ENCODE measurements around the gene AHNAK2.

Gene AHNAK2

GRCh38 chr14:104903990-104904389 lies 74.2 kb downstream of the AHNAK2 start:
- no peaks in the 10 kb centered on the region for H3K9me2 ChIP-seq (replicated peaks; ENCODE audit: control insufficient read depth, low read length)
- no peaks in the 10 kb centered on the region for H3K36me3 ChIP-seq (ENCODE audit: control insufficient read depth, low read length)
- no peak overlapping the region for H3K4me2 ChIP-seq (ENCODE audit: low read length)
- peaks cover 5% of the 10 kb centered on the region; the same call in 1 of the 2 replicates for H3F3A ChIP-seq (ENCODE audit: control insufficient read depth, insufficient read depth)
- H3K27me3 ChIP-seq (ENCODE audit: control insufficient read depth, low read length) = peaks cover 25% of the 10 kb centered on the region
- H3K4me1 ChIP-seq (ENCODE audit: control insufficient read depth, low read length) = no peaks in the 10 kb centered on the region
- TF ChIP-seq, protein P1, sequence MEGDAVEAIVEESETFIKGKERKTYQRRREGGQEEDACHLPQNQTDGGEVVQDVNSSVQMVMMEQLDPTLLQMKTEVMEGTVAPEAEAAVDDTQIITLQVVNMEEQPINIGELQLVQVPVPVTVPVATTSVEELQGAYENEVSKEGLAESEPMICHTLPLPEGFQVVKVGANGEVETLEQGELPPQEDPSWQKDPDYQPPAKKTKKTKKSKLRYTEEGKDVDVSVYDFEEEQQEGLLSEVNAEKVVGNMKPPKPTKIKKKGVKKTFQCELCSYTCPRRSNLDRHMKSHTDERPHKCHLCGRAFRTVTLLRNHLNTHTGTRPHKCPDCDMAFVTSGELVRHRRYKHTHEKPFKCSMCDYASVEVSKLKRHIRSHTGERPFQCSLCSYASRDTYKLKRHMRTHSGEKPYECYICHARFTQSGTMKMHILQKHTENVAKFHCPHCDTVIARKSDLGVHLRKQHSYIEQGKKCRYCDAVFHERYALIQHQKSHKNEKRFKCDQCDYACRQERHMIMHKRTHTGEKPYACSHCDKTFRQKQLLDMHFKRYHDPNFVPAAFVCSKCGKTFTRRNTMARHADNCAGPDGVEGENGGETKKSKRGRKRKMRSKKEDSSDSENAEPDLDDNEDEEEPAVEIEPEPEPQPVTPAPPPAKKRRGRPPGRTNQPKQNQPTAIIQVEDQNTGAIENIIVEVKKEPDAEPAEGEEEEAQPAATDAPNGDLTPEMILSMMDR (IDR thresholded peaks at IDR 0.05; ENCODE audit: low read depth, low read length, poor library complexity, severe bottlenecking) = no peak
- no peak for TF ChIP-seq EZH2phosphoT487 (IDR thresholded peaks at IDR 0.05; ENCODE audit: borderline replicate concordance, low read length)
- no peak overlapping the region for H3K4me3 ChIP-seq (ENCODE audit: low read length)
- no peaks in the 10 kb centered on the region for H3K9me3 ChIP-seq (ENCODE audit: control insufficient read depth, insufficient read depth, low read length)
- no peaks in the 10 kb centered on the region for H3K79me2 ChIP-seq (ENCODE audit: control insufficient read depth, low read length)
- no peak overlapping the region for H3K27ac ChIP-seq (ENCODE audit: low read depth, low read length)
- H4K20me1 ChIP-seq (ENCODE audit: control insufficient read depth, insufficient read depth, low read depth, low read length) = no peaks in the 10 kb centered on the region

- Histone ChIP-seq H3K79me2 (ENCODE audit: control insufficient read depth, low read length) (no peaks in the 10 kb centered on the region), H3K36me3 (ENCODE audit: control insufficient read depth, low read length) (no peaks in the 10 kb centered on the region), H3K4me2 (ENCODE audit: low read length) (no peak overlapping the region), H3K9me3 (ENCODE audit: control insufficient read depth, insufficient read depth, low read length) (no peaks in the 10 kb centered on the region), H3K9me2 (replicated peaks; ENCODE audit: control insufficient read depth, low read length) (no peaks in the 10 kb centered on the region), H3K27ac (ENCODE audit: low read depth, low read length) (no peak overlapping the region), H3K27me3 (ENCODE audit: control insufficient read depth, low read length) (peaks cover 6% of the 10 kb centered on the region; the same call in 1 of the 2 replicates), H3K4me1 (ENCODE audit: control insufficient read depth, low read length) (no peaks in the 10 kb centered on the region), H3K4me3 (ENCODE audit: low read length) (no peak overlapping the region), H3F3A (ENCODE audit: control insufficient read depth, insufficient read depth) (peaks cover 5% of the 10 kb centered on the region; the same call in 1 of the 2 replicates), H4K20me1 (ENCODE audit: control insufficient read depth, insufficient read depth, low read depth, low read length) (no peaks in the 10 kb centered on the region)
- TF ChIP-seq, protein P1 (IDR thresholded peaks at IDR 0.05; ENCODE audit: low read depth, low read length, poor library complexity, severe bottlenecking) = no peak
- no peak for TF ChIP-seq EZH2phosphoT487 (IDR thresholded peaks at IDR 0.05; ENCODE audit: borderline replicate concordance, low read length)
Observed at GRCh38 chr14:104900639-104901512, 77.3 kb downstream of the AHNAK2 start.

- no peaks in the 10 kb centered on the region for H3K4me1 ChIP-seq (ENCODE audit: control insufficient read depth, low read length)
- no peak overlapping the region for H3K4me2 ChIP-seq (ENCODE audit: low read length)
- no peak overlapping the region for H3K27ac ChIP-seq (ENCODE audit: low read depth, low read length)
- no peaks in the 10 kb centered on the region for H3K79me2 ChIP-seq (ENCODE audit: control insufficient read depth, low read length)
- H3K4me3 ChIP-seq (ENCODE audit: low read length) = no peak overlapping the region
- no peaks in the 10 kb centered on the region for H3K9me2 ChIP-seq (replicated peaks; ENCODE audit: control insufficient read depth, low read length)
- TF ChIP-seq, protein P1 (IDR thresholded peaks at IDR 0.05; ENCODE audit: low read depth, low read length, poor library complexity, severe bottlenecking) = no peak
- no peak for TF ChIP-seq EZH2phosphoT487 (IDR thresholded peaks at IDR 0.05; ENCODE audit: borderline replicate concordance, low read length)
- H3K9me3 ChIP-seq (ENCODE audit: control insufficient read depth, insufficient read depth, low read length) = no peaks in the 10 kb centered on the region
- H3F3A ChIP-seq (ENCODE audit: control insufficient read depth, insufficient read depth) = peaks cover 5% of the 10 kb centered on the region; the same call in 1 of the 2 replicates
- no peaks in the 10 kb centered on the region for H3K36me3 ChIP-seq (ENCODE audit: control insufficient read depth, low read length)
- H3K27me3 ChIP-seq (ENCODE audit: control insufficient read depth, low read length) = peaks cover 6% of the 10 kb centered on the region; the same call in 1 of the 2 replicates
- no peaks in the 10 kb centered on the region for H4K20me1 ChIP-seq (ENCODE audit: control insufficient read depth, insufficient read depth, low read depth, low read length)
Observed at GRCh38 chr14:104899781-104900180, 78.4 kb downstream of the AHNAK2 start.

Data from DOHH2 (cell line).